Measurements from ENCODE around the gene ROBO4.

- TF ChIP-seq CTCF (IDR thresholded peaks at IDR 0.05; ENCODE audit: insufficient read depth, low read length, poor library complexity, severe bottlenecking) (no peak), EZH2phosphoT487 (conservative IDR thresholded peaks at IDR 0.05; ENCODE audit: low read length) (no peak)
Observed at GRCh38 chr11:124867700-124868099, 30.0 kb downstream of the ROBO4 start.

All from SU-DHL-6 (cell line).